A673 (cell line): Measurements from ENCODE around the gene LACRT. TPM values are rescaled to one million over a fixed set of nuclear protein-coding genes. Genes with fewer than 3 reads are reported as not detected.

Experiments used
- BruUV-seq: library from RNA; stranded (reverse); fragments of 400-500 nt; replicated peaks from 2 replicates; lab custom pipeline; 2021; lab: Mats Ljungman, UMichigan
- CTCF ChIA-PET: fragments of 300-600 bp; sonication (Branson Sonifier 250); formaldehyde crosslinking; loops from one replicate; lab custom pipeline; 2022; ENCODE audit warnings: antibody characterized with exemption; lab: Charles Lee
- POLR2A ChIA-PET: fragments of 300-600 bp; sonication (Branson Sonifier 250); formaldehyde crosslinking; loops from one replicate; lab custom pipeline; 2022; ENCODE audit warnings: antibody characterized with exemption; ENCODE audit not compliant: low non-redundant PET; lab: Charles Lee
- DNase-seq: peaks from one replicate; pipeline ENCODE4 v3.0.0-alpha.2; 2015; ENCODE audit warnings: low spot score
- H3K27ac ChIP-seq: fragments of 200-600 bp; sonication (generic); 2 replicates; pipeline ENCODE4 v1.5.1; 2016; ENCODE audit warnings: mixed run types, low read depth, mild to moderate bottlenecking, mixed read lengths, antibody characterized with exemption, low read length; ENCODE audit not compliant: poor library complexity, severe bottlenecking
- H3K27me3 ChIP-seq: fragments of 200-600 bp; sonication (generic); replicated peaks from 2 replicates; pipeline ENCODE4 v1.6.1; 2017; ENCODE audit warnings: mixed run types, low read depth, mild to moderate bottlenecking, mixed read lengths, antibody characterized with exemption, low read length; ENCODE audit not compliant: insufficient read depth, poor library complexity
- H3K36me3 ChIP-seq: fragments of 200-600 bp; sonication (generic); 2 replicates; pipeline ENCODE4 v1.6.1; 2016; ENCODE audit warnings: mixed run types, mild to moderate bottlenecking, mixed read lengths, antibody characterized with exemption, low read length; ENCODE audit not compliant: insufficient read depth, poor library complexity, severe bottlenecking
- H3K4me1 ChIP-seq: fragments of 200-600 bp; sonication (generic); 2 replicates; pipeline ENCODE4 v1.6.1; 2017; ENCODE audit warnings: mixed run types, mild to moderate bottlenecking, mixed read lengths, antibody characterized with exemption, low read length; ENCODE audit not compliant: insufficient read depth, poor library complexity, severe bottlenecking
- H3K4me3 ChIP-seq: fragments of 200-600 bp; sonication (generic); 2 replicates; pipeline ENCODE4 v1.5.1; 2016; ENCODE audit warnings: low read depth, mixed run types, mild to moderate bottlenecking, mixed read lengths, low read length; ENCODE audit not compliant: poor library complexity, severe bottlenecking
- H3K9me3 ChIP-seq: fragments of 200-600 bp; sonication (generic); 2 replicates; pipeline ENCODE4 v1.6.1; 2016; ENCODE audit warnings: mixed run types, low read depth, mild to moderate bottlenecking, mixed read lengths, antibody characterized with exemption, low read length; ENCODE audit not compliant: poor library complexity, severe bottlenecking
- EZH2 ChIP-seq: fragments of 200-600 bp; sonication (generic); IDR thresholded peaks from 2 replicates; pipeline ENCODE4 v1.6.1; 2017; ENCODE audit warnings: borderline replicate concordance, low read depth, mild to moderate bottlenecking, mixed read lengths, antibody characterized with exemption, low read length; ENCODE audit not compliant: poor library complexity, severe bottlenecking
- intact Hi-C: fragments of 100-400 bp; cut with micrococcal nuclease; formaldehyde crosslinking; loops from one replicate; pipeline ENCODE4 v1.10.0; 2022; ENCODE audit not compliant: unreplicated experiment
- total RNA-seq: library from RNA; stranded (reverse); gene quantifications from 2 replicates; pipeline ENCODE4 v1.2.3, GENCODE V29; 2021
- TF ChIP-seq, protein P1 (sequence below): fragments of 300-800, 200-600 bp; sonication (generic); conservative IDR thresholded peaks from 2 replicates; pipeline ENCODE4 v1.5.1; 2017; ENCODE audit warnings: low read depth, mild to moderate bottlenecking, antibody characterized with exemption, low read length, moderate library complexity, mixed read lengths

The LACRT gene
- total RNA-seq, 1 experiment from 2014 or later: not detected

DNA sequence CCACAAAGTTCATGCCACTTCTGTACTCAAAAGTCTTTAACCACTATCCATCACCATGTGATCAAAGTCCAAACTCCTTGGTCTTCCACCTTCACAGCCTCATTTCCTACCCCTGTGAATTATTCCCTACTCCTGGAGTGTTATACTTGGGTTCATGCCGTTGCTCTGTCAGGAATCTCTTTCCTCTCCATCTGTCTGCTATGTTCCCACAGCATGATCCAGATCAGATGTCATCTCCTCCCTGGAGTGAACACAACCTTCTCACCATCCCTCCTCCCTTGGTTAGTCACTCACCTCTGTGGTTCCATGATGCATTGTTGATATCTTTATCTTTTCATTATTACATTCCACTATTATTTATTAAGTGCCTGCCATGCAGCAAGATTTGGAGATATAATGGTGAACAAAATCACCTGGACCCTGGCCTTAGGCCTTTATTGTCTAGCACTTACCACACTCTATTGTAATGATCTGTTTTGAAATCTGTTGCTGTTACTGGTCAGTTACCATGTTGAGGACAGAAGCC is 22.4 kb downstream of the LACRT start:
- ChIA-PET CTCF (no interaction called here), POLR2A (no interaction called here)
- intact Hi-C loops: no loop called here
- H3K27ac ChIP-seq: no peak overlapping the region
- no peak for DNase-seq
- peaks cover 11% of the 10 kb centered on the region for H3K4me1 ChIP-seq
- H3K4me3 ChIP-seq: no peak overlapping the region
- H3K27me3 ChIP-seq: no peaks in the 10 kb centered on the region
- BruUV-seq: no TSS peak
- no peaks in the 10 kb centered on the region for H3K36me3 ChIP-seq
- no peaks in the 10 kb centered on the region for H3K9me3 ChIP-seq
- TF ChIP-seq EZH2: no peak
- TF ChIP-seq, protein P1, sequence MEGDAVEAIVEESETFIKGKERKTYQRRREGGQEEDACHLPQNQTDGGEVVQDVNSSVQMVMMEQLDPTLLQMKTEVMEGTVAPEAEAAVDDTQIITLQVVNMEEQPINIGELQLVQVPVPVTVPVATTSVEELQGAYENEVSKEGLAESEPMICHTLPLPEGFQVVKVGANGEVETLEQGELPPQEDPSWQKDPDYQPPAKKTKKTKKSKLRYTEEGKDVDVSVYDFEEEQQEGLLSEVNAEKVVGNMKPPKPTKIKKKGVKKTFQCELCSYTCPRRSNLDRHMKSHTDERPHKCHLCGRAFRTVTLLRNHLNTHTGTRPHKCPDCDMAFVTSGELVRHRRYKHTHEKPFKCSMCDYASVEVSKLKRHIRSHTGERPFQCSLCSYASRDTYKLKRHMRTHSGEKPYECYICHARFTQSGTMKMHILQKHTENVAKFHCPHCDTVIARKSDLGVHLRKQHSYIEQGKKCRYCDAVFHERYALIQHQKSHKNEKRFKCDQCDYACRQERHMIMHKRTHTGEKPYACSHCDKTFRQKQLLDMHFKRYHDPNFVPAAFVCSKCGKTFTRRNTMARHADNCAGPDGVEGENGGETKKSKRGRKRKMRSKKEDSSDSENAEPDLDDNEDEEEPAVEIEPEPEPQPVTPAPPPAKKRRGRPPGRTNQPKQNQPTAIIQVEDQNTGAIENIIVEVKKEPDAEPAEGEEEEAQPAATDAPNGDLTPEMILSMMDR: no peak

DNA sequence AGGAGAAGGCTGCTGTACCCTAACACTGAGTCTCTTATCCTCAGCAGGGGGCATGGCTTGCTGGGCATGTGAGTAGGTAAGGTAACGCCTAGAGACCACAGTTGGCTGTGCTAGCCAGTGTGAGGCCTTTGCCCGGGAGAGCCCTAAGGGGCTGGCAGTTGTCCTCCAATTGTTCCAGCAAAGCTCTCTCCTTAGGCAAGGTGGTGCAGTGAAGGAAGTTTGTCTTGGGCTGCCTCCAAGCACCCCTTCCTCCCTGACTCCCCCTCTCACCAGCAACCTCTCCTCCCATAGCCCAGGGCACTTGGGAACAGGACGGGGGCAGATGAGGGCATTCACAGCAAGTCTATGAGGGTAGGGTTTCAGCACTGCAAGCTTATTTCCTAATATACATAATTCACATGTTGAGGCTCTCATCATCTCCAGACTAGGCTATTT is 23.0 kb downstream of the LACRT start:
- Histone ChIP-seq H3K4me1 (peaks cover 11% of the 10 kb centered on the region), H3K4me3 (no peak overlapping the region), H3K27ac (no peak overlapping the region), H3K9me3 (no peaks in the 10 kb centered on the region), H3K36me3 (no peaks in the 10 kb centered on the region), H3K27me3 (no peaks in the 10 kb centered on the region)
- TF ChIP-seq, protein P1: no peak
- no peak for TF ChIP-seq EZH2
- BruUV-seq: no TSS peak
- intact Hi-C loops: no loop called here
- ChIA-PET POLR2A (no interaction called here), CTCF (no interaction called here)
- no peak for DNase-seq

DNA sequence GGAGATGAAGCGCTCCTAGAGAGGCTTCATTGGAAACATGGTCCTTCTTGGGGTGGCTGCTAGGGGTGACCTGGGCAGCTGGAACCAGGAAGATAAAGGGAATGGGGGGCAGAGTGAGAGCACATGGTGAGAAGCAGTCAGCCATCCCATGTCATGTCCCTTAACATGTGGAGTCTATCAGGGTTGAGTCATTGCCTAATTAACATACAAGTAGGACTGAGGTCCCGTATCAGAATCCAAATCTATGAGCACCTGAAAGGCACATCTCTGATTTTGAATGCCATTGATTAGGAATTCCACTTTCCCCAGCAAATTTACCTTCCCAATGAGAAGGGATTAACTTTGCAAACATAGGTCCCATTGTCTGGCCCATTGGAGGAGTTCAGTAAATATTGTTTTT is 25.9 kb downstream of the LACRT start:
- no TSS peak for BruUV-seq
- TF ChIP-seq EZH2: no peak
- TF ChIP-seq, protein P1: no peak
- Histone ChIP-seq H3K27ac (no peak overlapping the region), H3K4me1 (peaks cover 15% of the 10 kb centered on the region), H3K4me3 (no peak overlapping the region), H3K36me3 (no peaks in the 10 kb centered on the region), H3K9me3 (no peaks in the 10 kb centered on the region), H3K27me3 (no peaks in the 10 kb centered on the region)
- CTCF ChIA-PET: no interaction called here
- no peak for DNase-seq
- intact Hi-C loops: no loop called here
- POLR2A ChIA-PET: interaction anchor here (0.6 kb wide), 1 partner anchor 98 kb away, joined by 3 read pairs; no protein-coding TSS in a partner anchor
